A673 (cell line): Measurements from ENCODE around the gene NDUFAF4. TPM values are rescaled to one million over a fixed set of nuclear protein-coding genes. Genes with fewer than 3 reads are reported as not detected.

Experiments used
- BruUV-seq: library from RNA; stranded (reverse); fragments of 400-500 nt; replicated peaks from 2 replicates; lab custom pipeline; 2021; lab: Mats Ljungman, UMichigan
- CTCF ChIA-PET: fragments of 300-600 bp; sonication (Branson Sonifier 250); formaldehyde crosslinking; loops from one replicate; lab custom pipeline; 2022; ENCODE audit warnings: antibody characterized with exemption; lab: Charles Lee
- POLR2A ChIA-PET: fragments of 300-600 bp; sonication (Branson Sonifier 250); formaldehyde crosslinking; loops from one replicate; lab custom pipeline; 2022; ENCODE audit warnings: antibody characterized with exemption; ENCODE audit not compliant: low non-redundant PET; lab: Charles Lee
- DNase-seq: peaks from one replicate; pipeline ENCODE4 v3.0.0-alpha.2; 2015; ENCODE audit warnings: low spot score
- H3K27ac ChIP-seq: fragments of 200-600 bp; sonication (generic); 2 replicates; pipeline ENCODE4 v1.5.1; 2016; ENCODE audit warnings: mixed run types, low read depth, mild to moderate bottlenecking, mixed read lengths, antibody characterized with exemption, low read length; ENCODE audit not compliant: poor library complexity, severe bottlenecking
- H3K27me3 ChIP-seq: fragments of 200-600 bp; sonication (generic); replicated peaks from 2 replicates; pipeline ENCODE4 v1.6.1; 2017; ENCODE audit warnings: mixed run types, low read depth, mild to moderate bottlenecking, mixed read lengths, antibody characterized with exemption, low read length; ENCODE audit not compliant: insufficient read depth, poor library complexity
- H3K36me3 ChIP-seq: fragments of 200-600 bp; sonication (generic); 2 replicates; pipeline ENCODE4 v1.6.1; 2016; ENCODE audit warnings: mixed run types, mild to moderate bottlenecking, mixed read lengths, antibody characterized with exemption, low read length; ENCODE audit not compliant: insufficient read depth, poor library complexity, severe bottlenecking
- H3K4me1 ChIP-seq: fragments of 200-600 bp; sonication (generic); 2 replicates; pipeline ENCODE4 v1.6.1; 2017; ENCODE audit warnings: mixed run types, mild to moderate bottlenecking, mixed read lengths, antibody characterized with exemption, low read length; ENCODE audit not compliant: insufficient read depth, poor library complexity, severe bottlenecking
- H3K4me3 ChIP-seq: fragments of 200-600 bp; sonication (generic); 2 replicates; pipeline ENCODE4 v1.5.1; 2016; ENCODE audit warnings: low read depth, mixed run types, mild to moderate bottlenecking, mixed read lengths, low read length; ENCODE audit not compliant: poor library complexity, severe bottlenecking
- H3K9me3 ChIP-seq: fragments of 200-600 bp; sonication (generic); 2 replicates; pipeline ENCODE4 v1.6.1; 2016; ENCODE audit warnings: mixed run types, low read depth, mild to moderate bottlenecking, mixed read lengths, antibody characterized with exemption, low read length; ENCODE audit not compliant: poor library complexity, severe bottlenecking
- EZH2 ChIP-seq: fragments of 200-600 bp; sonication (generic); IDR thresholded peaks from 2 replicates; pipeline ENCODE4 v1.6.1; 2017; ENCODE audit warnings: borderline replicate concordance, low read depth, mild to moderate bottlenecking, mixed read lengths, antibody characterized with exemption, low read length; ENCODE audit not compliant: poor library complexity, severe bottlenecking
- intact Hi-C: fragments of 100-400 bp; cut with micrococcal nuclease; formaldehyde crosslinking; loops from one replicate; pipeline ENCODE4 v1.10.0; 2022; ENCODE audit not compliant: unreplicated experiment
- total RNA-seq: library from RNA; stranded (reverse); gene quantifications from 2 replicates; pipeline ENCODE4 v1.2.3, GENCODE V29; 2021
- TF ChIP-seq, protein P1 (sequence below): fragments of 300-800, 200-600 bp; sonication (generic); conservative IDR thresholded peaks from 2 replicates; pipeline ENCODE4 v1.5.1; 2017; ENCODE audit warnings: low read depth, mild to moderate bottlenecking, antibody characterized with exemption, low read length, moderate library complexity, mixed read lengths

The NDUFAF4 gene
- total RNA-seq, 1 experiment from 2014 or later = 120 TPM

DNA sequence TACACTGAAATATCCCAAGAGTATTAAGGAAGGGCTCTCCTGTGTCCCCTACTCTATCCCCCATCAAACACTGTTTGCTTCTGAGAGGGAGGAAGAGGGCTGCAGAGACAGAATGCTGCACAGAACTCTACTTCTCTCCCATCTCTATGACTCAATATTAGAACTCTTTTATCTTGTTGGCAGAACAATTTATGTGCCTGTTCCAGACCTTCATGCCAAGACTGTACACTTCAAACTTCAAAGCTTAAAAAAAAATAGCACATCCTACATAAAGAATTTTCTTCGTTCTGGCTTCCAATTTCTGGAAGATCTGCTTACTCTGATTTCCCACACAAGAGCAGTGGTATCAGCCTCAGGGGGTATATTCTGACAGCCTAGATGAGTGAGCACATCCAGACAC lies 40.8 kb downstream of the NDUFAF4 start:
- Histone ChIP-seq H3K27me3 (no peaks in the 10 kb centered on the region), H3K36me3 (no peaks in the 10 kb centered on the region), H3K4me1 (no peaks in the 10 kb centered on the region), H3K4me3 (no peak overlapping the region), H3K27ac (no peak overlapping the region), H3K9me3 (no peaks in the 10 kb centered on the region)
- BruUV-seq = no TSS peak
- DNase-seq = no peak
- CTCF ChIA-PET = no interaction called here
- POLR2A ChIA-PET = no interaction called here
- intact Hi-C loops = no loop called here
- TF ChIP-seq EZH2 = no peak
- TF ChIP-seq, protein P1, sequence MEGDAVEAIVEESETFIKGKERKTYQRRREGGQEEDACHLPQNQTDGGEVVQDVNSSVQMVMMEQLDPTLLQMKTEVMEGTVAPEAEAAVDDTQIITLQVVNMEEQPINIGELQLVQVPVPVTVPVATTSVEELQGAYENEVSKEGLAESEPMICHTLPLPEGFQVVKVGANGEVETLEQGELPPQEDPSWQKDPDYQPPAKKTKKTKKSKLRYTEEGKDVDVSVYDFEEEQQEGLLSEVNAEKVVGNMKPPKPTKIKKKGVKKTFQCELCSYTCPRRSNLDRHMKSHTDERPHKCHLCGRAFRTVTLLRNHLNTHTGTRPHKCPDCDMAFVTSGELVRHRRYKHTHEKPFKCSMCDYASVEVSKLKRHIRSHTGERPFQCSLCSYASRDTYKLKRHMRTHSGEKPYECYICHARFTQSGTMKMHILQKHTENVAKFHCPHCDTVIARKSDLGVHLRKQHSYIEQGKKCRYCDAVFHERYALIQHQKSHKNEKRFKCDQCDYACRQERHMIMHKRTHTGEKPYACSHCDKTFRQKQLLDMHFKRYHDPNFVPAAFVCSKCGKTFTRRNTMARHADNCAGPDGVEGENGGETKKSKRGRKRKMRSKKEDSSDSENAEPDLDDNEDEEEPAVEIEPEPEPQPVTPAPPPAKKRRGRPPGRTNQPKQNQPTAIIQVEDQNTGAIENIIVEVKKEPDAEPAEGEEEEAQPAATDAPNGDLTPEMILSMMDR = no peak

DNA sequence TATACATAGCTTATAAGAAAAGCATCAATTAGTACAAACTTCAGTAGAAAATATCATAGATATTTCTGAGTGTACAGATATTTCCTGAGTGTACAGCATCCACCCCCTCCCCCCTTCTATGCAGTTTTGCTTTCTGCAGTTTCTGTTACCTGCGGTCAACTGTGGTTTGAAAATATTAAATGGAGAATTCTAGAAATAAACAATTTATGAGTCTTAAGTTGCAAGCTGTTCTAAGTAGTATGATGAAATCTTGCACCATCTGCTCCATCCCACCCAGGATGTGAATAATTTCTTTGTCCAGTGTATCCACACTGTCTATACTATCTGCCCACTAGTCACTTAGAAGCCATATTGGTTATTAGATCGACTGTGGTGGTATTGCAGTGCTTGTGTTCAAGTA lies 44.6 kb downstream of the NDUFAF4 start:
- TF ChIP-seq, protein P1 = no peak
- TF ChIP-seq EZH2 = no peak

DNA sequence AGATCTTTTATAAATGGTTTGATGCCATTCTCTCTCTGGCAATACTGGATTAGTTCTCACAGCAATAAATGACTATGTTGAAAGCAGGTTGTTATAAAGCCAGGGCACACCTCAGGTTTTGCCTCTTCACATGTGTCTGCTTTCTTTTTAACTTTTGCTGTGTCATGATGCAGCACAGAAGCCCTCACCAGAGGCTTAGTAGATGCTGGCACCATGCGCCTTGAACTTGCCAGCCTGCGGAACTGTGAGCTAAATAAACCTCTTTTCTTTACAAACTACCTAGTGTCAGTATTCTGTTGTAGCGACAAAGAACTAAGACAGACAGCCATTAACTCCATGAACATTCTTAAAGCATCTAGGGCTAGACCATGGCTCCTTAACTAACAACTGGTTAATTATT lies 45.1 kb downstream of the NDUFAF4 start:
- TF ChIP-seq, protein P1 = no peak
- no peak for TF ChIP-seq EZH2
- CTCF ChIA-PET = no interaction called here
- POLR2A ChIA-PET = no interaction called here
- Histone ChIP-seq H3K27ac (no peak overlapping the region), H3K27me3 (no peaks in the 10 kb centered on the region), H3K4me3 (no peak overlapping the region), H3K4me1 (no peaks in the 10 kb centered on the region), H3K36me3 (no peaks in the 10 kb centered on the region), H3K9me3 (peaks cover 5% of the 10 kb centered on the region)
- DNase-seq = no peak
- intact Hi-C loops = no loop called here
- BruUV-seq = no TSS peak

More for the DNA sequence above, 44.6 kb downstream of the NDUFAF4 start:
- H3K4me3 ChIP-seq = no peak overlapping the region
- intact Hi-C loops = no loop called here
- H3K36me3 ChIP-seq = no peaks in the 10 kb centered on the region
- ChIA-PET POLR2A (no interaction called here), CTCF (no interaction called here)
- no peak overlapping the region for H3K27ac ChIP-seq
- BruUV-seq = no TSS peak
- no peaks in the 10 kb centered on the region for H3K4me1 ChIP-seq
- no peak for DNase-seq
- H3K27me3 ChIP-seq = no peaks in the 10 kb centered on the region
- peaks cover under 1% of the 10 kb centered on the region for H3K9me3 ChIP-seq
